Gastroesophageal sphincter (tissue), 3 donors: ENCODE results near the gene UMOD.

ENCODE experiments used
- CTCF ChIP-seq, 4 experiments: fragments of 200-600 bp in 2 of 4; fragments of 450-650 bp in 2 of 4; sonication (generic) in 1 of 4; IDR thresholded peaks; one replicate each; pipeline ENCODE4 v1.5.1; 2017 to 2019; ENCODE audit warnings: antibody characterized with exemption in 4 of 4, mild to moderate bottlenecking in 2 of 4, moderate library complexity in 2 of 4
- POLR2AphosphoS5 ChIP-seq: sonication (generic); formaldehyde crosslinking; IDR thresholded peaks from one replicate; pipeline ENCODE4 v1.6.1; 2017; ENCODE audit warnings: antibody characterized with exemption

- TF ChIP-seq CTCF (IDR thresholded peaks at IDR 0.05), result no peak
- TF ChIP-seq POLR2AphosphoS5, result no peak
Observed at GRCh38 chr16:20398603-20399002, 46.1 kb upstream of the UMOD start.
